ENCODE data around the gene GTF3C1.
"Not testable (repeated sequence)": the region's sequence is repeated elsewhere in the genome, so short reads cannot be mapped to it uniquely, and the experiment has no call there.

Gene GTF3C1

DNA sequence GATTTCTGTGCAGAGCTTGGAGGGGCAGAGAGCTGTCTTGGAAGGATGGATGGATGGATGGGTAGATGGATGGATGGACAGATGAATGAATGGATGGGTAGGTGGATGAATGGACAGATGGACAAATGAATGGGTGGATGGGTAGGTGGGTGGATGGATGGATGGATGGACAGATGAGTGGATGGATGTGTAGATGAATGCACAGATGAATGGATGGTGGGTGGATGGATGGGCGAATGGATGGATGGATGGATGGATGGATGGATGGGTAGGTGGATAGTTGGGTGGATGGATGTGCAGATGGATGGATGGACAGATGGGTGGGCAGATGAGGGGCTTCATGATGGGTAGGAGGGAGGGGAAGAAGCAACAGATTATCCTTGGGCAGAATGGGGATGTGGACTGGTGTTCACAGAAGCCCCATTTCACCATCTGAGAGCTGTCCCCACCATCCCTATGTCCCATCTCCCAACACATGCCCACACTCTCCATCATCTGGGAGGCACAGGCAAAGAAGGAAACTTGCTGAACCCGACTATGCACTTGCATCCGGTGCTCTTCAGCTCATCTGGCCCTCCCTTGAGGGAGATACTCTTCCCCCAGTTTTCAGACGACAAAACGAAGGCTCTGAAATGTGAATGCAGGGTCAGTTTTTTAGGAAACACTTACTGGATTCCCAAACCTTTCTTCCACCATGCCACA is 90.6 kb downstream of the GTF3C1 start:
- Histone ChIP-seq H3K36me3 (ENCODE audit: control insufficient read depth, insufficient read depth, low read length) (no peaks in the 10 kb centered on the region), H3K4me1 (no peaks in the 10 kb centered on the region), H3K79me2 (no peaks in the 10 kb centered on the region), H3K27ac (no peak overlapping the region), H3K4me3 (ENCODE audit: low read depth, low read length) (no peak overlapping the region), H3K27me3 (ENCODE audit: control insufficient read depth, insufficient read depth, low read length) (no peaks in the 10 kb centered on the region), H3K9ac (no peak overlapping the region), H3K4me2 (ENCODE audit: low read length) (no peak overlapping the region), H3K9me3 (ENCODE audit: control insufficient read depth, low read length) (no peaks in the 10 kb centered on the region), H2AFZ (no peak overlapping the region)
- TF ChIP-seq CTCF (IDR thresholded peaks at IDR 0.05), result no peak

- H3K27me3 ChIP-seq (ENCODE audit: control insufficient read depth, insufficient read depth, low read length), result no peaks in the 10 kb centered on the region
- H3K9me3 ChIP-seq (ENCODE audit: control insufficient read depth, low read length), result no peaks in the 10 kb centered on the region
- H2AFZ ChIP-seq, result no peak overlapping the region
- H3K79me2 ChIP-seq, result no peaks in the 10 kb centered on the region
- no peak overlapping the region for H3K4me3 ChIP-seq (ENCODE audit: low read depth, low read length)
- no peak overlapping the region for H3K4me2 ChIP-seq (ENCODE audit: low read length)
- H3K9ac ChIP-seq, result no peak overlapping the region
- H3K36me3 ChIP-seq (ENCODE audit: control insufficient read depth, insufficient read depth, low read length), result no peaks in the 10 kb centered on the region
- no peak overlapping the region for H3K27ac ChIP-seq
- no peaks in the 10 kb centered on the region for H3K4me1 ChIP-seq
- no peak for TF ChIP-seq CTCF (IDR thresholded peaks at IDR 0.05)
These were observed 91.5 kb downstream of the GTF3C1 start for GRCh38 chr16:27458258-27458657.

- not testable (repeated sequence) for H3K9me3 ChIP-seq (ENCODE audit: control insufficient read depth, low read length); H3K36me3 ChIP-seq (ENCODE audit: control insufficient read depth, insufficient read depth, low read length); H3K4me1 ChIP-seq; H3K4me3 ChIP-seq (ENCODE audit: low read depth, low read length); H2AFZ ChIP-seq; H3K27ac ChIP-seq; H3K9ac ChIP-seq; H3K79me2 ChIP-seq; H3K27me3 ChIP-seq (ENCODE audit: control insufficient read depth, insufficient read depth, low read length); H3K4me2 ChIP-seq (ENCODE audit: low read length)
These were observed 92.2 kb downstream of the GTF3C1 start for GRCh38 chr16:27457605-27457900.

- peak overlapping the region; percentile 64 for H3K27ac ChIP-seq
- no peak overlapping the region for H3K4me3 ChIP-seq (ENCODE audit: low read depth, low read length)
- no peak overlapping the region for H2AFZ ChIP-seq
- no peaks in the 10 kb centered on the region for H3K79me2 ChIP-seq
- H3K9ac ChIP-seq, result no peak overlapping the region
- no peaks in the 10 kb centered on the region for H3K27me3 ChIP-seq (ENCODE audit: control insufficient read depth, insufficient read depth, low read length)
- no peak for TF ChIP-seq CTCF (IDR thresholded peaks at IDR 0.05)
- no peak overlapping the region for H3K4me2 ChIP-seq (ENCODE audit: low read length)
- no peaks in the 10 kb centered on the region for H3K36me3 ChIP-seq (ENCODE audit: control insufficient read depth, insufficient read depth, low read length)
- H3K4me1 ChIP-seq, result no peaks in the 10 kb centered on the region
- no peaks in the 10 kb centered on the region for H3K9me3 ChIP-seq (ENCODE audit: control insufficient read depth, low read length)
These were observed 94.0 kb downstream of the GTF3C1 start for GRCh38 chr16:27455700-27456099.

- H3K9ac ChIP-seq, result no peak overlapping the region
- H3K4me1 ChIP-seq, result no peaks in the 10 kb centered on the region
- H3K27me3 ChIP-seq (ENCODE audit: control insufficient read depth, insufficient read depth, low read length), result no peaks in the 10 kb centered on the region
- H3K4me2 ChIP-seq (ENCODE audit: low read length), result no peak overlapping the region
- H3K79me2 ChIP-seq, result no peaks in the 10 kb centered on the region
- H2AFZ ChIP-seq, result no peak overlapping the region
- H3K27ac ChIP-seq, result no peak overlapping the region
- no peak overlapping the region for H3K4me3 ChIP-seq (ENCODE audit: low read depth, low read length)
- no peaks in the 10 kb centered on the region for H3K36me3 ChIP-seq (ENCODE audit: control insufficient read depth, insufficient read depth, low read length)
- TF ChIP-seq CTCF (IDR thresholded peaks at IDR 0.05), result no peak
- no peaks in the 10 kb centered on the region for H3K9me3 ChIP-seq (ENCODE audit: control insufficient read depth, low read length)
These were observed 96.3 kb downstream of the GTF3C1 start for GRCh38 chr16:27453494-27453825.
